Activated T-helper 2 cell treated with anti-CD3 and anti-CD28 coated beads, Interferon-gamma antibody, Interleukin-2, Interleukin-4, amounts not matched to agents 10 μg/mL and 5 μg/mL and 100 μg/mL, durations not matched to agents 14 hours and 24 hours and 36 hours (primary cell): Measurements from ENCODE around the gene XCR1. TPM values are rescaled to one million over a fixed set of nuclear protein-coding genes. Genes with fewer than 3 reads are reported as not detected.
"Not testable (repeated sequence)": the region's sequence is repeated elsewhere in the genome, so short reads cannot be mapped to it uniquely, and the experiment has no call there.

Experiments used
- DNase-seq: peaks from one replicate; pipeline ENCODE4 v3.0.0; 2021; ENCODE audit warnings: low spot score
- H3K27ac Mint-ChIP-seq: one replicate; pipeline ENCODE4 v1.8.0; 2021; ENCODE audit warnings: mixed read lengths
- H3K27me3 Mint-ChIP-seq: one replicate; pipeline ENCODE4 v1.8.0; 2021; ENCODE audit warnings: low read depth, mixed read lengths
- H3K36me3 Mint-ChIP-seq: one replicate; pipeline ENCODE4 v1.8.0; 2021; ENCODE audit warnings: low read depth, mixed read lengths
- H3K4me1 Mint-ChIP-seq: one replicate; pipeline ENCODE4 v1.8.0; 2021; ENCODE audit warnings: low read depth, mixed read lengths
- H3K4me3 Mint-ChIP-seq: one replicate; pipeline ENCODE4 v1.8.0; 2021; ENCODE audit warnings: low read depth, mild to moderate bottlenecking, moderate library complexity, mixed read lengths
- H3K9me3 Mint-ChIP-seq: one replicate; pipeline ENCODE4 v1.8.0; 2021; ENCODE audit warnings: mixed read lengths
- intact Hi-C: fragments of 100-400 bp; cut with micrococcal nuclease; formaldehyde crosslinking; loops from one replicate; pipeline ENCODE4 v1.15.1; 2023
- total RNA-seq: library from RNA; stranded (reverse); gene quantifications from 2 replicates; pipeline ENCODE4 v1.2.3, GENCODE V29; 2022

XCR1 gene
- total RNA-seq, 1 donor from 2014 or later = 0.07 TPM

DNA sequence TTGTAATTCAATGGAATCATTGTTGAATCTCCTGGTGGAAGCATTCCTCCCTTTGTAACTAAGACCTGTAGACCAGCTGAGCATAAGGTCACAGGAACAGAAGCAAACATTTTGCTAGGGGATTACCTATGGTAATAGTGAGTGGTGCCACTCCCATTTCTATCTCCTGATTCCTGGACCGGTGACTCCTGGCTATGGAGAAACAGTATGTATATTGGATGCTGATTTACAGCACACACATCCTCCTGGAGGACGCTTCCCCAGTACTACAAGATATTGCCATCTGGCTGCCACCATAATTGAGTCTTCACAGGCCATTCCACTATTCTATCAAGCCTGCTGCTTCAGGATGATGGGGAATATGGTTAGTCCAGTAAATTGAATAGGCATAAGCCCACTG lies 33.3 kb upstream of the XCR1 start:
- peaks cover 53% of the 10 kb centered on the region for H3K27me3 Mint-ChIP-seq
- H3K36me3 Mint-ChIP-seq = no peaks in the 10 kb centered on the region
- intact Hi-C loops = no loop called here
- H3K9me3 Mint-ChIP-seq = no peaks in the 10 kb centered on the region
- H3K27ac Mint-ChIP-seq = no peak overlapping the region
- peaks cover 9% of the 10 kb centered on the region for H3K4me1 Mint-ChIP-seq
- H3K4me3 Mint-ChIP-seq = no peak overlapping the region
- no peak for DNase-seq

- DNase-seq = no peak
- no peak overlapping the region for H3K4me3 Mint-ChIP-seq
- no peaks in the 10 kb centered on the region for H3K9me3 Mint-ChIP-seq
- intact Hi-C loops = no loop called here
- H3K36me3 Mint-ChIP-seq = no peaks in the 10 kb centered on the region
- no peak overlapping the region for H3K27ac Mint-ChIP-seq
- H3K4me1 Mint-ChIP-seq = peaks cover 5% of the 10 kb centered on the region
- H3K27me3 Mint-ChIP-seq = peaks cover 60% of the 10 kb centered on the region
Observed at GRCh38 chr3:46059432-46059831, 32.1 kb upstream of the XCR1 start.

DNA sequence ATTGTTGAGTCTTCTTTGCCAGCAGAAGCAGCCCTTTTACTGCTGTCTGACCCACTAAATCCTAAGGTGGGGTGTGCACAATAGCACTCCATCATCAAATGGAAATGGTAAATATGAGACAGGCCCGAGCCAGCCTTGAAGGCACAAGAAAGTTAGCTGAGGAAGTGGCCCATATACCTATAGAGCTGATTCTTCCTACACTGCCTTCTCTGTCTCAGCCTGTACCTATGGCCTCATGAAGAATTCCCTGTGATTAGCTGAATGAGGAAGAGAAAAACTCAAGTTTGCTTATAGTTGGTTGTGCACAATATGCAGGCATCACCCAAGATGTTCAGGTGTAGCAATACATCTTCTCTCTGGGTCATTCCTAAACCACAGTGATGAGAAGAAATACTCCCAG lies 31.7 kb upstream of the XCR1 start:
- Mint-ChIP-seq H3K27ac (no peak overlapping the region), H3K36me3 (no peaks in the 10 kb centered on the region), H3K27me3 (peaks cover 63% of the 10 kb centered on the region), H3K4me1 (peaks cover 5% of the 10 kb centered on the region), H3K9me3 (no peaks in the 10 kb centered on the region), H3K4me3 (no peak overlapping the region)
- DNase-seq = no peak
- intact Hi-C loops = no loop called here

DNA sequence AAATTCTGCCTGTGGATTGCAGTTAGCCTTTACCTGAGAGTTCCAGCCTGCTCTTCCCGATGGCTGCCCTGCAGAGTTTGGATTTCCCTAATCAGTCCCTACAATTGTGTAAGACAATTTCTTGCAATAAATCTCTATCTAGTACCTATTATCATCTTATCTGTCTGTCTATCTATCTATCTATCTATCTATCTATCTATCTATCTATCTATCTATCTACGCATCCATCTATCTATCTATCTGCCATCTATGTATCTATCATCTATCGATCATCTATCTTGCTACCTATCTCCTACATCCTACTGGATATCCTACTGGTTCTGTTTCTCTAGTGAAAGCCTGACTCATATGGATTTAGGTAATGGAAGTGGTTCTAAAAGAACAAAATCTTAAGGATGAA lies 30.4 kb upstream of the XCR1 start:
- Mint-ChIP-seq H3K27me3 (peaks cover 60% of the 10 kb centered on the region), H3K9me3 (no peaks in the 10 kb centered on the region), H3K27ac (no peak overlapping the region), H3K36me3 (no peaks in the 10 kb centered on the region), H3K4me1 (peaks cover 2% of the 10 kb centered on the region), H3K4me3 (no peak overlapping the region)
- no peak for DNase-seq
- intact Hi-C loops = no loop called here

GRCh38 chr3:46056686-46057085 lies 29.4 kb upstream of the XCR1 start:
- Mint-ChIP-seq H3K4me3 (no peak overlapping the region), H3K27me3 (peaks cover 57% of the 10 kb centered on the region), H3K27ac (no peak overlapping the region), H3K9me3 (no peaks in the 10 kb centered on the region), H3K4me1 (peaks cover 2% of the 10 kb centered on the region), H3K36me3 (no peaks in the 10 kb centered on the region)
- DNase-seq = no peak
- intact Hi-C loops = no loop called here

DNA sequence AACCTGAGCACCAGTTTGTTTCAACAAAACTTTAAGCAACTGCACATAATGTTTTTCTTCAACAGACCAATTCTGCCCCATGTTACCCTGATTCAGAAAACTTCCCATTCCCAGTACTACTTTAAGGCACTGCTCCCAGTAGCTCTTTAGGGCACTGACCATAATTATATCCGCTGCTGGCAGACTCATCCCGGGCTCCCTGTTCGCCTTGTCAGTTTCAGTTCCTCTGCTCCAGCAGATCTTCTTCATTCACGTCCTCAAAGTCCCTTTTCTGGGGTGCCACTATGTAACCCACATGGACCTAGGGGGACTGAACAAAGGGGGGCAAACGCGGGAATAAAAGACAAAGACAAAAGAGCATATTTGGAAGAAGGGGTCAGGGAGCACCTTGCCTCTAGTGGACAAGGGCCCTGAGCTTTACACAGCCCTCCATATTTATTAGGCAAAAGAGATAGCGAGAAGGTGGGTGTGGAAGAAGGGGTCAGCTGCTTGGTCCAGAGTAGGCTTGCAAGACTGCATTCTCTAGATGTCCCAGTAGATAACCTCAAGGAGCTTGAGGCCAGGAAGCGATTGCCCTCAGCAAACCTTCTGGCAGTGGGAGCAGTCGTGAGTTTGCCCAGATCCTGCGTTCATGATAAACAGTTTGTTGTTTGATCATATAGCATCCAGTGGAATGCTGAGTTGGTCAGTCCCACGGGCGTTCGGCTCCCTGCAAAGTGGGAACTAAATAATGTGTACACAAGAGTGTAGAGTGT lies 26.7 kb upstream of the XCR1 start:
- intact Hi-C loops, H3K36me3 Mint-ChIP-seq, H3K27ac Mint-ChIP-seq, H3K4me3 Mint-ChIP-seq, H3K9me3 Mint-ChIP-seq, H3K4me1 Mint-ChIP-seq, DNase-seq: not testable (repeated sequence)
- peaks cover 54% of the 10 kb centered on the region for H3K27me3 Mint-ChIP-seq

DNA sequence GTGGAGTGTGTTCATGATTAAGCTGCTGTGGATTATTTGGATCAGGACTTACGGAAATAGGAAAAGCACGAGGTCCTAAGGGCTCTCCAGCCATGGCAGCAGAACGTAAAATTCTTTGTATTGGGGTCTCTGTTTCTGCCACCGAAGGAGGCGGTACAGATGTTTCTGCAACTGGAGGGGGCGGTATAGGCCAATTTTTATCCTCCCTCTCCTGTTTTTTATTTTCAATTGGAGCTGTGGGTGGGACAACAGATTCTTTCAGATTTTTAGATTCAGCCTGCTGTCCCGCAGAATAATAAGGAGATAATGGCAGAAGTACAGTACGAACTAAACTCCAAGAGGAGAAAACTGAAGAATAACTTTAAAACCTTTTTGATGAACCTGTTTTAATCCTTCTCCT lies 26.0 kb upstream of the XCR1 start:
- H3K27ac Mint-ChIP-seq, H3K4me1 Mint-ChIP-seq, H3K4me3 Mint-ChIP-seq, H3K9me3 Mint-ChIP-seq, intact Hi-C loops, DNase-seq, H3K36me3 Mint-ChIP-seq: not testable (repeated sequence)
- peaks cover 54% of the 10 kb centered on the region for H3K27me3 Mint-ChIP-seq

- Mint-ChIP-seq H3K4me1 (peaks cover 16% of the 10 kb centered on the region), H3K36me3 (no peaks in the 10 kb centered on the region), H3K4me3 (no peak overlapping the region), H3K27me3 (peaks cover 47% of the 10 kb centered on the region), H3K27ac (no peak overlapping the region), H3K9me3 (no peaks in the 10 kb centered on the region)
- intact Hi-C loops = no loop called here
- DNase-seq = no peak
Observed at GRCh38 chr3:46052531-46052930, 25.2 kb upstream of the XCR1 start.

DNA sequence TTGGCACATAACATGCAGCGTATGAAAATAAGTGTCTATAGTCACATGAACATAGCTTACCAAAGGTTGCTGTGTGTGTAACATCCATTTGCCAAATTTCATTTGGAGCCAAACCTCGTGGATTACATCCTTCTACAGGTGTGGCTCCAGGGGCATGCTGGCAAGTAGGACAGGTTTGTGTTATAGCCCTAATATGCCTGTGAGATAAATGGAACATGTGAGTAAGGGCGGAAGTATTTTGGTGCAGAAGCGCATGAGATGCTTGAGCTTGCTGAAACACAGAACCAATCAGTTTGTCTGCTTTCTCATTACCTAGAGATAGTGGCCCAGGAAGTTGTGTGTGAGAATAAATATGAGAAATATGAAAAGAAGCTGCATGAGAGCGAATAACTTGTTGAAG lies 21.8 kb upstream of the XCR1 start:
- Mint-ChIP-seq H3K4me1 (peaks cover 35% of the 10 kb centered on the region), H3K36me3 (peaks cover 3% of the 10 kb centered on the region), H3K9me3 (no peaks in the 10 kb centered on the region), H3K27ac (no peak overlapping the region), H3K4me3 (no peak overlapping the region), H3K27me3 (peaks cover 27% of the 10 kb centered on the region)
- intact Hi-C loops = no loop called here
- no peak for DNase-seq

- peak; percentile 32 for DNase-seq
- H3K4me3 Mint-ChIP-seq, H3K36me3 Mint-ChIP-seq, H3K9me3 Mint-ChIP-seq: not testable (repeated sequence)
- Mint-ChIP-seq H3K27ac (peak overlapping the region; percentile 74), H3K4me1 (peaks cover 35% of the 10 kb centered on the region), H3K27me3 (peaks cover 21% of the 10 kb centered on the region)
- intact Hi-C loops = loop anchor here (2.0 kb wide), 1 partner anchor 25 kb away; no protein-coding TSS in a partner anchor
Observed at GRCh38 chr3:46046231-46046630, 18.9 kb upstream of the XCR1 start.

DNA sequence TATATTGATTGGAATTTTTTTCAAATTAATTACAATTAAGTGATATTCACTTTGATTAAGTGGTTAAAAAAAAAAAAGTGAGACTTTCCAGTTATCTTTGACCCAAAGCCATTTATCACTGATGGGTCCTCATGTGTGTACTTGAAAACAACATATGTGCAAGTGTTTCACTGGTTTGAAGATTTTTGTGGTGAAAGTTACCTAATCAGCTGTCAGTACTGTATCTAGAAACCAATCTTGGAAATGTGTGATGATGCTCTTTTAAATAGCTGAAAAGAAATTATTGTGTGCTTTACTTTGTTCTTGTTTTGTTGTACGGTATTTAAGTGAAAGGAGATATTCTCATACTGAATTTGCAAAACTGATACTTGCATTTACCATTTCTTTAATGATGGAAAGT lies 11.6 kb upstream of the XCR1 start:
- Mint-ChIP-seq H3K4me1 (peaks cover 2% of the 10 kb centered on the region), H3K9me3 (peaks cover 5% of the 10 kb centered on the region)

GRCh38 chr3:46038071-46038470 lies 10.8 kb upstream of the XCR1 start:
- H3K4me1 Mint-ChIP-seq, H3K27ac Mint-ChIP-seq, DNase-seq, H3K4me3 Mint-ChIP-seq, H3K9me3 Mint-ChIP-seq, intact Hi-C loops, H3K36me3 Mint-ChIP-seq: not testable (repeated sequence)
- H3K27me3 Mint-ChIP-seq = peaks cover 27% of the 10 kb centered on the region

More for the DNA sequence above, 11.6 kb upstream of the XCR1 start:
- DNase-seq = no peak
- no peaks in the 10 kb centered on the region for H3K36me3 Mint-ChIP-seq
- H3K4me3 Mint-ChIP-seq = no peak overlapping the region
- no peak overlapping the region for H3K27ac Mint-ChIP-seq
- peaks cover 24% of the 10 kb centered on the region for H3K27me3 Mint-ChIP-seq
- intact Hi-C loops = no loop called here

DNA sequence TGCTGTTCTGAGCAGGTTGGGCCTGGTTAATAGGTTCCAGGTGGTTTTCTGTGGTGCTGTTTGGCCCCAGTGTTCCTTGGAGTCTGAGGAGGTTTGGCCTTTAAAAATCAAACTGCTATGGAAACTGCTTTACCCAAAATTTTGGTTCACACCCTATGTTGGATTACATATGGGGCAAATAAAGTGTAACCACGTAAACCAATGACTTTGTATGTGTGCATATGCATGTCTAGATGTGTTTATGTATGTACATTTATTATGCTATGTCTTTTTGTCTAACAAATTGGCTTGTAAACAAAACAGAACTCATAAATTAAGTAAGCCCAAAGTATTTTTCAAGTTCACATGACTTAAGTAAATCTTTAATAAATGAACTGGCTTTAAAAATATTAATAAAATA lies 8.9 kb upstream of the XCR1 start:
- intact Hi-C loops = no loop called here
- Mint-ChIP-seq H3K9me3 (no peaks in the 10 kb centered on the region), H3K4me3 (no peak overlapping the region), H3K36me3 (no peaks in the 10 kb centered on the region), H3K27ac (no peak overlapping the region), H3K4me1 (peaks cover 2% of the 10 kb centered on the region), H3K27me3 (peaks cover 17% of the 10 kb centered on the region)
- DNase-seq = no peak

- H3K27me3 Mint-ChIP-seq = peaks cover 10% of the 10 kb centered on the region
- intact Hi-C loops = no loop called here
- no peak overlapping the region for H3K4me3 Mint-ChIP-seq
- H3K9me3 Mint-ChIP-seq = peaks cover 28% of the 10 kb centered on the region
- H3K4me1 Mint-ChIP-seq = peaks cover 9% of the 10 kb centered on the region
- H3K36me3 Mint-ChIP-seq = peaks cover 17% of the 10 kb centered on the region
- DNase-seq = no peak
- no peak overlapping the region for H3K27ac Mint-ChIP-seq
Observed at GRCh38 chr3:46031747-46032146, 4.5 kb upstream of the XCR1 start.
